ENCODE results near the gene KRTAP19-5.

Gene KRTAP19-5

DNA sequence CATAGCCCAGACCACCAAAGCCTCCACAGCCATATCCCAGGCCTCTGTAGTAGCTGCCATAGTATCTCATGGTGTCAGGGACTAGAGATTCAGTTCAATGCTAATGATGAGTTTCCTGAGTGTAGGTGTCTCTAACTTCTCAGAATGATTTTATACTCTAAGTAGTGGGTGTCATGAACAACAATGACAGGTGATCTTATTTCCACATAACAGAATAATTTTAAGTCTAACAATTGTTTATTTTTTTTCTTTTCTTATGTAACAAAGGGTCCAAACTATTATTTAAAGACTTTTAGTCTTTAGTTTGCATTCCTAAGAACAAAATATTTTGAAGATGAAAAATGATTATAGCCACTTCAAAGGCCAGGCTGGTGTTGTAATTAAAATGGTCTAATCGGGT lies 39.8 kb upstream of the KRTAP19-5 start, which contains the start of gene KRTAP19-6 (continued):
- TF ChIP-seq ZNF544 (tag by site-specific recombination; IDR thresholded peaks at IDR 0.05) (no peak), ZBTB20 (tag by site-specific recombination; IDR thresholded peaks at IDR 0.05) (no peak)

DNA sequence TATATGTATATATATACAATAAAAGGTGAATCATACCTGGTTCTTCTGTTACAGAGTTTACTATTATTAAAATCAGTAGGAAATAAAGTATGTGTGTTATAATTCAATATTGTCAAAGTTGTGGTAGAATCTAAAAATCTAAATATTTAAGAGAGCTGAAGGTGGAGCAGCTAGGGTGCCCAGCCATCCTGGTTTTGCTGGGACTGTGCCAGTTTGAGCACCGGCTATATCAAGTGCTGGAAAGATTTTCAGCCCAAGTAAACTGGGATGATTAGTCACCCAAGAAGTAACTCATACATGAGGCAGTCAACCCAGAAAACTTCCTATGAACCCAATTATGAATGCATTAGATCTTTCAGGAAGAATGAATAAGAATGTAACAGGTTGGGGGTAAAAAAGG lies 16.9 kb upstream of the KRTAP19-5 start:
- Histone ChIP-seq H3K9me3 (ENCODE audit: control insufficient read depth, insufficient read depth, low read depth, low read length) (no peaks in the 10 kb centered on the region; the same call in none of the 2 replicates), H3K27ac (ENCODE audit: extremely low read depth, low read depth, low read length) (no peak overlapping the region), H3K36me3 (ENCODE audit: control insufficient read depth in 2 of 2, insufficient read depth in 1 of 2, low read length in 2 of 2) (no peaks in the 10 kb centered on the region), H3K4me3 (ENCODE audit: low read depth, low read length) (no peak overlapping the region), H3K4me1 (ENCODE audit: control insufficient read depth, insufficient read depth, low read length) (no peaks in the 10 kb centered on the region)
- no peak for TF ChIP-seq MEIS1 (CRISPR knock-in tag; IDR thresholded peaks at IDR 0.05; ENCODE audit: borderline replicate concordance)
- TF ChIP-seq, protein P1, sequence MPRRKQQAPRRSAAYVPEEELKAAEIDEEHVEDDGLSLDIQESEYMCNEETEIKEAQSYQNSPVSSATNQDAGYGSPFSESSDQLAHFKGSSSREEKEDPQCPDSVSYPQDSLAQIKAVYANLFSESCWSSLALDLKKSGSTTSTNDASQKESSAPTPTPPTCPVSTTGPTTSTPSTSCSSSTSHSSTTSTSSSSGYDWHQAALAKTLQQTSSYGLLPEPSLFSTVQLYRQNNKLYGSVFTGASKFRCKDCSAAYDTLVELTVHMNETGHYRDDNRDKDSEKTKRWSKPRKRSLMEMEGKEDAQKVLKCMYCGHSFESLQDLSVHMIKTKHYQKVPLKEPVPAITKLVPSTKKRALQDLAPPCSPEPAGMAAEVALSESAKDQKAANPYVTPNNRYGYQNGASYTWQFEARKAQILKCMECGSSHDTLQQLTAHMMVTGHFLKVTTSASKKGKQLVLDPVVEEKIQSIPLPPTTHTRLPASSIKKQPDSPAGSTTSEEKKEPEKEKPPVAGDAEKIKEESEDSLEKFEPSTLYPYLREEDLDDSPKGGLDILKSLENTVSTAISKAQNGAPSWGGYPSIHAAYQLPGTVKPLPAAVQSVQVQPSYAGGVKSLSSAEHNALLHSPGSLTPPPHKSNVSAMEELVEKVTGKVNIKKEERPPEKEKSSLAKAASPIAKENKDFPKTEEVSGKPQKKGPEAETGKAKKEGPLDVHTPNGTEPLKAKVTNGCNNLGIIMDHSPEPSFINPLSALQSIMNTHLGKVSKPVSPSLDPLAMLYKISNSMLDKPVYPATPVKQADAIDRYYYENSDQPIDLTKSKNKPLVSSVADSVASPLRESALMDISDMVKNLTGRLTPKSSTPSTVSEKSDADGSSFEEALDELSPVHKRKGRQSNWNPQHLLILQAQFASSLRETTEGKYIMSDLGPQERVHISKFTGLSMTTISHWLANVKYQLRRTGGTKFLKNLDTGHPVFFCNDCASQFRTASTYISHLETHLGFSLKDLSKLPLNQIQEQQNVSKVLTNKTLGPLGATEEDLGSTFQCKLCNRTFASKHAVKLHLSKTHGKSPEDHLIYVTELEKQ (tag by site-specific recombination; IDR thresholded peaks at IDR 0.05; ENCODE audit: borderline replicate concordance), result no peak
- TF ChIP-seq ZNF423 (tag by site-specific recombination; IDR thresholded peaks at IDR 0.05), result no peak
- TF ChIP-seq ZNF664 (tag by site-specific recombination; IDR thresholded peaks at IDR 0.05), result no peak
- no peak for TF ChIP-seq KLF10 (tag by site-specific recombination; IDR thresholded peaks at IDR 0.05)
- no peak for TF ChIP-seq ZNF157 (tag by site-specific recombination; IDR thresholded peaks at IDR 0.05)
- no peak for TF ChIP-seq GLIS2 (tag by site-specific recombination; IDR thresholded peaks at IDR 0.05)
- TF ChIP-seq OVOL3 (tag by site-specific recombination; IDR thresholded peaks at IDR 0.05), result no peak
- no peak for TF ChIP-seq ZNF132 (tag by site-specific recombination; IDR thresholded peaks at IDR 0.05; ENCODE audit: borderline replicate concordance)
- TF ChIP-seq, protein P2, sequence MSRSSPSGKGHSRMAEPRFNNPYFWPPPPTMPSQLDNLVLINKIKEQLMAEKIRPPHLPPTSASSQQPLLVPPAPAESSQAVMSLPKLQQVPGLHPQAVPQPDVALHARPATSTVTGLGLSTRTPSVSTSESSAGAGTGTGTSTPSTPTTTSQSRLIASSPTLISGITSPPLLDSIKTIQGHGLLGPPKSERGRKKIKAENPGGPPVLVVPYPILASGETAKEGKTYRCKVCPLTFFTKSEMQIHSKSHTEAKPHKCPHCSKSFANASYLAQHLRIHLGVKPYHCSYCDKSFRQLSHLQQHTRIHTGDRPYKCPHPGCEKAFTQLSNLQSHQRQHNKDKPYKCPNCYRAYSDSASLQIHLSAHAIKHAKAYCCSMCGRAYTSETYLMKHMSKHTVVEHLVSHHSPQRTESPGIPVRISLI (tag by site-specific recombination; IDR thresholded peaks at IDR 0.05), result no peak
- no peak for TF ChIP-seq ZNF561 (tag by site-specific recombination; IDR thresholded peaks at IDR 0.05; ENCODE audit: borderline replicate concordance)
- TF ChIP-seq ZNF514 (tag by site-specific recombination; IDR thresholded peaks at IDR 0.05), result no peak
- TF ChIP-seq ZFP37 (tag by site-specific recombination; IDR thresholded peaks at IDR 0.05), result no peak
- no peak for TF ChIP-seq KLF9 (tag by site-specific recombination; IDR thresholded peaks at IDR 0.05; ENCODE audit: low read depth)
- TF ChIP-seq, protein P3, sequence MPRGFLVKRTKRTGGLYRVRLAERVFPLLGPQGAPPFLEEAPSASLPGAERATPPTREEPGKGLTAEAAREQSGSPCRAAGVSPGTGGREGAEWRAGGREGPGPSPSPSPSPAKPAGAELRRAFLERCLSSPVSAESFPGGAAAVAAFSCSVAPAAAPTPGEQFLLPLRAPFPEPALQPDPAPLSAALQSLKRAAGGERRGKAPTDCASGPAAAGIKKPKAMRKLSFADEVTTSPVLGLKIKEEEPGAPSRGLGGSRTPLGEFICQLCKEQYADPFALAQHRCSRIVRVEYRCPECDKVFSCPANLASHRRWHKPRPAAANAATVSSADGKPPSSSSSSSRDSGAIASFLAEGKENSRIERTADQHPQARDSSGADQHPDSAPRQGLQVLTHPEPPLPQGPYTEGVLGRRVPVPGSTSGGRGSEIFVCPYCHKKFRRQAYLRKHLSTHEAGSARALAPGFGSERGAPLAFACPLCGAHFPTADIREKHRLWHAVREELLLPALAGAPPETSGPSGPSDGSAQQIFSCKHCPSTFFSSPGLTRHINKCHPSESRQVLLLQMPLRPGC (tag by site-specific recombination; IDR thresholded peaks at IDR 0.05), result no peak
- TF ChIP-seq, protein P4, sequence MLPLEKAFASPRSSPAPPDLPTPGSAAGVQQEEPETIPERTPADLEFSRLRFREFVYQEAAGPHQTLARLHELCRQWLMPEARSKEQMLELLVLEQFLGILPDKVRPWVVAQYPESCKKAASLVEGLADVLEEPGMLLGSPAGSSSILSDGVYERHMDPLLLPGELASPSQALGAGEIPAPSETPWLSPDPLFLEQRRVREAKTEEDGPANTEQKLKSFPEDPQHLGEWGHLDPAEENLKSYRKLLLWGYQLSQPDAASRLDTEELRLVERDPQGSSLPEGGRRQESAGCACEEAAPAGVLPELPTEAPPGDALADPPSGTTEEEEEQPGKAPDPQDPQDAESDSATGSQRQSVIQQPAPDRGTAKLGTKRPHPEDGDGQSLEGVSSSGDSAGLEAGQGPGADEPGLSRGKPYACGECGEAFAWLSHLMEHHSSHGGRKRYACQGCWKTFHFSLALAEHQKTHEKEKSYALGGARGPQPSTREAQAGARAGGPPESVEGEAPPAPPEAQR (tag by site-specific recombination; IDR thresholded peaks at IDR 0.05), result no peak
- POLR2A ChIA-PET, result no interaction called here
- CTCF ChIA-PET, result interaction anchor here (0.7 kb wide), 1 partner anchor 14 kb away, joined by 3 read pairs; no protein-coding TSS in a partner anchor

Data from HEK293 (cell line).